NCI-H345 (cell line): ENCODE data around the gene METTL1.

ENCODE experiments used
- DNase-seq: peaks from one replicate; lab custom pipeline; 2025; lab: John Stamatoyannopoulos, UW

Gene METTL1

DNA sequence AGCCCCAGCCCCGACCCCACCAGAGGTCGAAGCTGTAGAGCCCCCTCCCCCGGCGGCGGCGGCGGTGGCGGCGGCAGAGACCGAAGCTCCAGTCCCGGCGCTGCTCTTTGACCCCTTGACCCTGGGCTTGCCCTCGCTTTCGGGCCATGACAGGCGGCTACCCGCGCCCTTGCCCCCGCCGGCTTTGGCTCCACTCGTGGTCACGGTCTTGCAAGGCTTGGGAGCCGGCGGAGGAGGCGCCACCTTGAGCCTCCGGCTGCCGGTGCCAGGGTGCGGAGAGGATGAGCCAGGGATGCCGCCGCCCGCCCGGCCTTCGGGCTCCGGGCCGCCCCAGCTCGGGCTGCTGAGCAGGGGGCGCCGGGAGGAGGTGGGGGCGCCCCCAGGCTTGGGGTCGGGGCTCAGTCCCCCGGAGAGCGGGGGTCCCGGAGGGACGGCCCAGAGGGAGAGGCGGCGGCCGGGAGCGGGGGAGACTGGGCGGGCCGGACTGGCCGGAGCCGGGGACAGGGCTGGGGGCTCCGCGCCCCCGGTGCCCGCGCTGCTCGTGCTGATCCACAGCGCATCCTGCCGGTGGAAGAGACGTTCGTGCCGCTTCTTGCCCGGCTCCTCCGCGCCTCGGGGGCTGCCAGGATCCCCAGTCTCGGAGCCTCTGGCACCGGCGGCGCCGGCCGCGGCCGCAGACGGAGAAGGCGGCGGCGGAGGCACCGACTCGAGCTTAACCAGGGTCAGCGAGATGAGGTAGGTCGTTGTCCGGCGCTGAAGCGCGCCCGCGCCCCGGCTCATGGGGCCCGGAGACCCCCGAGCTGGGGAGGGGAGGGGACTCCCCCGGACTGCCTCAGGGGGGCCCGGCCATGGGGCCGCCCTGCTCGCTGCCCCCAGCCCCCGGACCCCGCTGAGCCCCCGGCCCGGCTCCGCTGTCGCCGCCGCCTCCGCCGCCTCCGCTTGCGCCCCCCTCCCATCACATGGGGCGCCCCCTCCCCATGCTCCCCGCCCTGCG lies 34.1 kb downstream of the METTL1 start:
- no peak for DNase-seq

DNA sequence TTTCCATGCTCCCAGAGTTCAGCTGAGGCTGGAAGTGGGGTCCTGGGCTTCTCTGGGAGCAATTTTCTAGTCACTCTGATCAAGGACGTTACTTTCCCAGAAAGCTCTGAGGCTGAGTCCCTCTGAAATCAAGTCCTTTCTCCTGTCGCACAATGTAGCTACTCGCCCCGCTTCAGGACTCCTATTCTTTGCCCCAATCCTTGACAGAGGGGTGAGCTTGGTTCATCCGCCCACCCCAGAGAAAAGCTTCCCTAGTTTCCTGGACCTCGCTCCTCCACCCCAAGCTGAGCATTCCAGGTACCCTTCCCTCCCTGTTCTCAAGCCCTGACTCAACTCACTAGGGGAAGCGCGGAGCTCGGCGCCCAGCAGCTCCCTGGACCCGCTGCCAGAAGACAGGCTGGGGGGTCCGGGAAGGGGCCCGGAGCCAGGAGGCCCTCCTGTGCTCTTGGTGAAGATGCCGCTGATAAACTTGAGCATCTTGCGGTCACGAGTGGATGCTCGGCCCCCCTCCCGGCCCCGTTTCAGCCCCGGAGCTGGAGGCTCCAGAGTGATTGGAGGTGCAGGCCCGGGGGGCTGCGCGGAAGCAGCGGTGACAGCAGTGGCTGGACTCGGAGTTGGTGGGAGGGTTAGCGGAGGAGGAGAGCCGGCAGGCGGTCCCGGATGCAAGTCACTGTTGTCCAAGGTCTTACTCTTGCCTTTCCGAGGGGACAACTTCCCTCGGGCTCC lies 35.0 kb downstream of the METTL1 start:
- DNase-seq = no peak

DNA sequence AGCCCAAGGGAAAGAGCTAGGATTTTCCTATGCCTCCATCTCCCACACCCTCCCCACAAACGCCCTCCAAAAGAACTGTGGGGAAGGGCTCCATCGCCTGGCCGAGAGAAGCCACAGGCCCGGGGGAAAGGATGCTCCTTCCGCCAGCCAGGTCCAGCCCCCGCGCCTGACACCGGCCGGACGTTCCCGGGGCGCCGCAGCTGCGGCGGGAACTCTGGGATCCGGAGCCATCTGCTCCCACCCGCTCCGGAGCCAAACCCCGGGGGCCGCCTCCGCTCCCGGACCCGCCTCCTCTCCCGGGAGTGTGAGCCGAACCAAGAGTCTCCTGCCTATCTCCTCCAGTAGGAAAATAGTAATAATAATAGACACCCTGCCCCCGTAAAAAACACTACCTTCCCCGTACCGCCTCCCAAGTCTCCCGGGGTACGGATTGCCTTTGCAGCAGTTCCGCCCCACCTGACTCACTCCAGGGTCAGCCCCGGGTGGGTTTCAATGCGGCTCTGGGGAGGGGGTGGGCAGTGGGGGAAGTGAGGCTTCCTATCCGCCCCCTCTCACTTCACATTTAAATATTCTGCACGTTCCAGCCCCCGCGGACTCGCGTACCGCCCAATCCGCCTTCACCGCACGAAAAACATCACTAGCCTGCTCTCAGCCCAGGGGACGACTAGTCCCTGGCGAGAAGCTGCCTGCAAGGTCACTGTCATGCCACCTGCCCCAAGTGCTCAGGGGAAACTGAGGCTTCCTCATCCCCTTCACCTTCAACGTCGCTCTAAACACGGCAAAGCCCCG lies 35.8 kb downstream of the METTL1 start:
- peak; percentile 50 for DNase-seq

GRCh38 chr12:57735198-57735855 lies 36.6 kb downstream of the METTL1 start:
- DNase-seq = peak; percentile 31

- DNase-seq = no peak
Observed at GRCh38 chr12:57734591-57734990, 37.3 kb downstream of the METTL1 start.

GRCh38 chr12:57733928-57734327 lies 38.0 kb downstream of the METTL1 start:
- DNase-seq = no peak

DNA sequence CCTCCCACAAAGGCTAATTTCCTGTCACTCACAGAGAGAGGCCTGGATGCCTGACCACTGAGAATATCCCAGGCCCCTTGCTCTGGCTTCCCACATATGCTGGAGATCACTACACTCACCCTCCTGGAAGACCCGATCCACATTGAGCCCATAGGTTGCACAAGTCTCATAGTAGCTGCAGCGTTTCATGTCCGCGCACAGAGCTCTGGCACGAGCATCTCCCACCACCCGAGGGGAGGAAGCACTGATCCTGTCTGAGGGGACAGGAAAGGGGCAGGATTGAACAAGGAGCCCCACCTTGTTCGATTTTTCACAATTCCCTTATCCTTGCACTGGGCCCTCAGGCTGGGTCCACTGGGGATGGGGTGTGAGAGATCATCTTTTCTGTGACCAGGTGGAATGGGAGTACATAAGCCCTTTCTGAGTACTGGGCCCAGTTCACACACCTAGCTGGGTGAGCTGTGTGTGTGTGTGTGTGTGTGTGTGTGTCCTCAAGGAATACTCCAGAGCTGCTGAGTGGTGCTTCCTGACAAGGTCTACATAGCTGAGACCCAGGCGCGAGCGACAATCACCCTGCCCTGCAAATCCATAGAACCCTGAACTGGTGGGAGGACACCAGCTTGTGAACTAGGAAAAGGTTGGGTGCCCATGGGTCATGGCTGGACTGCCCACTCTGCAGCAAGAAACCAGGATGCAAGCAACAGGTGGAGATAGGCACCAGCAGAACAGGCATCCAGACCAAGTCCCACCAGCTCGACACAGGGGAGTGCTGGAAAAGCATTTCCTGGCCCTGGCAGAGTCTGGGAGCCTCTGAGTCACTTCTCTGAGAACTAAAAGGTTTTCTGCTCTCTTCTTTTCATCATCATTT lies 38.9 kb downstream of the METTL1 start:
- no peak for DNase-seq

- no peak for DNase-seq
Observed at GRCh38 chr12:57732270-57732669, 39.6 kb downstream of the METTL1 start.

GRCh38 chr12:57731411-57732080 lies 40.4 kb downstream of the METTL1 start:
- no peak for DNase-seq

DNA sequence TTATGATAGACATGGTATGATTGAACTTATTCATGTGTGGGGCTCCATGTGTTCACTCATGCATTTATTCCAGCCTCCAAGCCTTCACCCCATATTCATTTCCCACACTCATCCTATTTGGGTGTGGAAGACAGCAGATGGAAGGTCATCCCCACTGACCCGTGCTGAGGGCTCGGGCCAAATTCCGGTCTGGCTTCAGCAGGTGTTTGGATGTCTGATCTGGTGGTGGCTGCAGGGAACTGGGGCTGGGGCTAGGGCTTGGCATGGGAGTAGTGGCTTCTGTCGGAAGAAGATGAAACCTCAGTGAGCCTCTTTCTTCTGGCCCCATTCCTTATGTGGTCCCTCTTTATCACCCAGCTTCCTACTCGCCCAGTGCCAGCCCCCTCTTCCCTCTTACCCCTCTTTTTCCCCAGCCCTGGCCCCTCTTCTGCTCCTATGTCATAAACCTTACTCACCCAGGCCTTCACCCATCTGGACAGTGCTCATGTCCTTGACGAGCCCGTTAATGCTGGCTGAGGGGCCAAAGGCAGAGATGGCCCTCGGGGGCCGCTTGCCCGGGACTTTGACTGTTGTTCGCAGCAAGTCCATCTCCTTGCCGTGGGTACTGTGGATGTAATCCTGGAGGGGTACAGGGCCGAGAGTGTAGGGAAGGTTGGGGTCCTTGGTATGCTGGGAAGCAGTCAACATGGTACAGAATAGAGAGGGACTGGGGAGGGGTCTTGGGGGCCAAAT lies 41.4 kb downstream of the METTL1 start:
- DNase-seq = no peak

GRCh38 chr12:57729321-57729844 lies 42.5 kb downstream of the METTL1 start:
- DNase-seq = no peak

DNA sequence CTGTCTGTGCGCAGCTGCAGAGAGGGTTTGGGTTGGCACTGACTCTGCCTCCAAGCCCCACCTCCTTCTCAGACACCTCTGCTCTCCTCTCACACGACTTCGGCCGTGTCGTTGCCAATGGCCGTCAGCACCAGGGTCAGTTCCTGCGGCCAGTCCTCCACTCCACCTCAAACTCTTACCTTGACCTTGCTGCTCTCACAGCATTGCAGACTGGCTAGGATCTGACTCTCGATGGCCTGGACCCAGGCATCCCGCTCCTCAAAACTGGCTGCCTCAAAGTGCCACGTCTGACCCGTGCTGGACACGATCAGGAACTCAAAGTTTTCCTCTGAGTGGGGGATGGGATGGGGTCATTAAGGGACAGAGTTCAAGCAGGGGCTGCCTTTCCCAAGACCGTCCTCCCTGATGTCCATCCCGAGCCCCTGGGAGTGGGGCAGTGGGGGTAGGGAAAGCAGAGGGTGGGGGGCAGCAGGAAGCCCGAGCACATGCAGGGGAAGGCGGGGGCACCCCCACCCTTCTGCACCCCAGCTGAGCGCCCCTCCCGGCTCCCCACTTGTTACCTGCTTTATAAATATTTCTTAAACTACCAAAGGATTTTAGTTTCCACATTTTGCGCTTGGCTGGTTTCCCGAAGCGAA lies 44.0 kb downstream of the METTL1 start:
- DNase-seq = no peak

DNA sequence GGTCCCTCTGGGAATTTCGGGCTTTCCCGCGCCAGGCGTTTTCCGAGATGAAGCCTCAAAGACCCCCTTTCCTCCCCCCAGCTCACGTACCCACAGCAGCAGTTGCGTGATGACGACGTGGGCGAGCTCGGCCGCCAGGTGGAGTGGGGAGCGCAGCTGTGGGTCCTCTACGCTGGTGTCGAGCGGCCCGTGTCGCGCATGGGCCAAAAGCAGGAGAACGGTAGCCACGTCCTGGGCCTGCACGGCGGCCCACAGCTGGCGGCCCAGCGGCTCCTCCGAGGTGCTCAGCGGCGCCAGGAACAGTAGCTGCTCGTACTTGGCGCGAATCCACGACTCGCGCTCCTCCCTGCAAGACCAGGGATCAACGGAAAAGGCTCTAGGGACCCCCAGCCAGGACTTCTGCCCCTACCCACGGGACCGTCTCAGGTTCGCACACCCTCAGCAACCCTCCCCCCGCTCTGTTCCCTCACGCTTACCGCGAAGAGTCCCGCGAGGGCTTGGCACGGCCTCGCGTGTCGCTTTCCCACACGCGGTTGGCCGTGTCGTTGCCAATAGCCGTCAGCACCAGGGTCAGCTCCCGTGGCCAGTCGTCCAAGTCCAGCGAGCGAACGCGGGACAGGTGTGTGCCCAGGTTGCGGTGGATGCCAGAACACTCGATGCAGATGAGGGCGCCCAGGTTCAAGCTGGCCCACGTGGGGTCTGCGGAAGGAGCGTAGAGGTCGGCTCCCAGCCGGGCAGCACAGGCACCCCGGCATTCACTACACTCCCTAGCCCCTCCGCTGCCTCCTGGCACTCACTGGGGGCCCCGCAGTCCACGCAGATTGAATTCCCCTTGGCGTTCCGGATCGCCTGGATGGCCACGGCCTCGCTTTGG lies 44.8 kb downstream of the METTL1 start:
- no peak for DNase-seq

- peak; percentile 89 for DNase-seq
Observed at GRCh38 chr12:57726151-57726883, 45.6 kb downstream of the METTL1 start.

DNA sequence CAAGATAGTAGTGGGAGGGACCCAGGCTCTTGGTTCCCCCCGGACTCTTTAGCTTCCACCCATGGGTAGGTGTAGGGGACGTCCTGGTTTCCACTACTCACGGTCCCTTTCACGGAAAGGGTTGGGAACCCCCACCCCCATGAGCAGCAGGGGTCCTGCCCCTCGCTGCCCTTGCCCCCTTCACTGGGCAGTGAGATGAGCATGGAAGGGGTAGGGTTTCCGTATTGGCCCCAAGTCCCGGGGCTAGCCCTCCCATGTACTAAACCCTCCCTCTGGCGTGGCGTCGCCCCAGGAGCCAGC lies 46.1 kb downstream of the METTL1 start:
- no peak for DNase-seq

- DNase-seq = no peak
Observed at GRCh38 chr12:57724936-57725740, 46.8 kb downstream of the METTL1 start.
